HPDE6-E6E7 (cell line): ENCODE measurements around the gene ADAM11.
"Not testable (repeated sequence)": the region's sequence is repeated elsewhere in the genome, so short reads cannot be mapped to it uniquely, and the experiment has no call there.

Experiments used
- DNase-seq: peaks from one replicate; pipeline ENCODE4 v3.0.0; 2011; ENCODE audit warnings: missing footprints; ENCODE audit errors: extremely low spot score

Gene ADAM11

GRCh38 chr17:44794851-44795413, 36.1 kb downstream of the ADAM11 start:
- DNase-seq = peak; percentile 39

- DNase-seq = no peak
Measured at GRCh38 chr17:44795421-44795820, 36.6 kb downstream of the ADAM11 start.

GRCh38 chr17:44795928-44796327, 37.1 kb downstream of the ADAM11 start:
- DNase-seq = no peak

GRCh38 chr17:44796731-44797130, 37.9 kb downstream of the ADAM11 start:
- no peak for DNase-seq

GRCh38 chr17:44797802-44798201, 39.0 kb downstream of the ADAM11 start:
- no peak for DNase-seq

GRCh38 chr17:44798356-44798755, 39.6 kb downstream of the ADAM11 start:
- no peak for DNase-seq

- DNase-seq = no peak
Measured at GRCh38 chr17:44801880-44802279, 43.1 kb downstream of the ADAM11 start.

GRCh38 chr17:44804302-44805089, 45.7 kb downstream of the ADAM11 start:
- no peak for DNase-seq

GRCh38 chr17:44807093-44807816, 48.5 kb downstream of the ADAM11 start:
- no peak for DNase-seq

- DNase-seq = no peak
Measured at GRCh38 chr17:44807817-44808155, 49.0 kb downstream of the ADAM11 start.

- no peak for DNase-seq
Measured at GRCh38 chr17:44808156-44808555, 49.4 kb downstream of the ADAM11 start.

- not testable (repeated sequence) for DNase-seq
Measured at GRCh38 chr17:44808656-44809388, 50.0 kb downstream of the ADAM11 start.

GRCh38 chr17:44812263-44812662, 53.5 kb downstream of the ADAM11 start:
- no peak for DNase-seq

- DNase-seq = not testable (repeated sequence)
Measured at GRCh38 chr17:44818508-44818907, 59.7 kb downstream of the ADAM11 start.

- DNase-seq = peak; percentile 81
Measured at GRCh38 chr17:44820631-44821212, 61.9 kb downstream of the ADAM11 start.

GRCh38 chr17:44825236-44825635, 66.4 kb downstream of the ADAM11 start:
- DNase-seq = not testable (repeated sequence)

- DNase-seq = no peak
Measured at GRCh38 chr17:44826123-44826790, 67.5 kb downstream of the ADAM11 start.

GRCh38 chr17:44827863-44828262, 69.1 kb downstream of the ADAM11 start:
- DNase-seq = no peak

- DNase-seq = no peak
Measured at GRCh38 chr17:44828919-44829522, 70.2 kb downstream of the ADAM11 start.

- no peak for DNase-seq
Measured at GRCh38 chr17:44829523-44830358, 71.0 kb downstream of the ADAM11 start, which contains the start of gene GJC1. TSS of gene GJC1 (minus strand) at chr17:44830287. CDS start at chr17:44805817, 24,470 bp downstream.
